ES-I3 (cell line): ENCODE results near the gene KRTAP10-10.
"Not testable (repeated sequence)": the region's sequence is repeated elsewhere in the genome, so short reads cannot be mapped to it uniquely, and the experiment has no call there.

Experiments used
- H3K36me3 ChIP-seq: 2 replicates; pipeline ENCODE4 v1.6.1; 2013; ENCODE audit warnings: mild to moderate bottlenecking, low read length, control low read depth, moderate library complexity; ENCODE audit not compliant: insufficient read depth
- H3K4me1 ChIP-seq: 2 replicates; pipeline ENCODE4 v1.6.1; 2013; ENCODE audit warnings: mild to moderate bottlenecking, control low read depth, low read length; ENCODE audit not compliant: insufficient read depth
- H3K9ac ChIP-seq: 2 replicates; pipeline ENCODE4 v1.6.1; 2013; ENCODE audit warnings: low read depth, mild to moderate bottlenecking, low read length, moderate library complexity
- H3K9me3 ChIP-seq: 2 replicates; pipeline ENCODE4 v1.6.1; 2013; ENCODE audit warnings: mild to moderate bottlenecking, low read length, moderate library complexity; ENCODE audit not compliant: control insufficient read depth, insufficient read depth

The KRTAP10-10 gene

GRCh38 chr21:44685050-44685449 lies 47.9 kb downstream of the KRTAP10-10 start:
- not testable (repeated sequence) for H3K36me3 ChIP-seq, H3K9ac ChIP-seq, H3K9me3 ChIP-seq
- H3K4me1 ChIP-seq, result peaks cover 13% of the 10 kb centered on the region; the same call in 1 of the 2 replicates

GRCh38 chr21:44686000-44686781 lies 49.0 kb downstream of the KRTAP10-10 start:
- no peaks in the 10 kb centered on the region for H3K9me3 ChIP-seq
- H3K9ac ChIP-seq, result no peak overlapping the region
- no peaks in the 10 kb centered on the region for H3K36me3 ChIP-seq
- peaks cover 13% of the 10 kb centered on the region; the same call in 1 of the 2 replicates for H3K4me1 ChIP-seq

GRCh38 chr21:44686843-44687561 lies 49.8 kb downstream of the KRTAP10-10 start:
- no peaks in the 10 kb centered on the region for H3K36me3 ChIP-seq
- no peaks in the 10 kb centered on the region for H3K9me3 ChIP-seq
- peaks cover 13% of the 10 kb centered on the region; the same call in 1 of the 2 replicates for H3K4me1 ChIP-seq
- no peak overlapping the region for H3K9ac ChIP-seq

DNA sequence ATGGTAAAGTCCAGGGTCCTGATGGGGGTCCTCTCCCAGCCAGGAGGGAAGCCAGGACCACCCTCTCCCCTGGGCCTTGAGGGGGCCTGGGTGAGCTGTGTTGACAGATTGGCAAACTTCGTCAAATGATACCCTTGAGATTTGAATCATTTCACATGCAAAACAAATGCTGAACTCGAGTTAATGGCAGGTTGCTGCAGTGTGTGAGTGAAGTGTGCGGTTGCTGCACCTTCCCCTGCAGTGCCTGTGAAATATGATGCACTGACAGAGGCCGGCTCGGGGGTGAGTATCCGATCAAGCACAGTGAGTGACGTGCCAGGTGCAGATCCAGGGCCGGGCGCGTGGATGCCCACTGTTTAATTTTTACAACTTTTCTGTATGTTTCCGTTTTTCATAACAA lies 50.5 kb downstream of the KRTAP10-10 start:
- no peak overlapping the region for H3K9ac ChIP-seq
- no peaks in the 10 kb centered on the region for H3K36me3 ChIP-seq
- peaks cover 13% of the 10 kb centered on the region; the same call in 1 of the 2 replicates for H3K4me1 ChIP-seq
- 0 out of 2 replicates have a peak, but pooled peaks cover 2% of the 10 kb centered on the region for H3K9me3 ChIP-seq
